RWPE2 (cell line): ENCODE data around the gene FGF19.

Source experiments
- ATAC-seq: fragments of 200-7000 bp; cut with Tn5 transposase; 3 replicates; pipeline ENCODE4 v1.9.1; 2021; ENCODE audit warnings: low read depth
- DNase-seq: peaks from one replicate; pipeline ENCODE4 v3.0.0-alpha.2; 2020; ENCODE audit warnings: low spot score
- H3K27ac ChIP-seq: fragments of 450-650 bp; 2 replicates; pipeline ENCODE4 v1.5.1; 2017; ENCODE audit warnings: mild to moderate bottlenecking; ENCODE audit not compliant: poor library complexity, severe bottlenecking
- H3K27me3 ChIP-seq: fragments of 250-450 bp; sonication (Bioruptor Pico); 2 replicates; pipeline ENCODE4 v1.5.1; 2021; ENCODE audit warnings: mild to moderate bottlenecking, moderate library complexity; ENCODE audit not compliant: insufficient read depth, poor library complexity, severe bottlenecking
- H3K36me3 ChIP-seq: fragments of 250-450 bp; sonication (Bioruptor Pico); 2 replicates; pipeline ENCODE4 v1.5.1; 2020; ENCODE audit warnings: low read depth, mild to moderate bottlenecking, moderate library complexity
- H3K4me1 ChIP-seq: fragments of 250-450 bp; sonication (Bioruptor Pico); 2 replicates; pipeline ENCODE4 v1.5.1; 2021; ENCODE audit warnings: mild to moderate bottlenecking, moderate library complexity; ENCODE audit not compliant: insufficient read depth, poor library complexity, severe bottlenecking
- H3K4me3 ChIP-seq: fragments of 250-450 bp; sonication (Bioruptor Pico); 2 replicates; pipeline ENCODE4 v1.5.1; 2021; ENCODE audit warnings: mild to moderate bottlenecking, moderate library complexity; ENCODE audit not compliant: severe bottlenecking
- H3K9me3 ChIP-seq: fragments of 250-450 bp; sonication (Bioruptor Pico); 2 replicates; pipeline ENCODE4 v1.5.1; 2021; ENCODE audit warnings: mild to moderate bottlenecking, moderate library complexity; ENCODE audit not compliant: severe bottlenecking
- TF ChIP-seq, protein P1 (sequence below): fragments of 450-650 bp; IDR thresholded peaks from one replicate; pipeline ENCODE4 v1.5.1; 2017; ENCODE audit warnings: mild to moderate bottlenecking, moderate library complexity; ENCODE audit not compliant: poor library complexity, severe bottlenecking

Gene FGF19

DNA sequence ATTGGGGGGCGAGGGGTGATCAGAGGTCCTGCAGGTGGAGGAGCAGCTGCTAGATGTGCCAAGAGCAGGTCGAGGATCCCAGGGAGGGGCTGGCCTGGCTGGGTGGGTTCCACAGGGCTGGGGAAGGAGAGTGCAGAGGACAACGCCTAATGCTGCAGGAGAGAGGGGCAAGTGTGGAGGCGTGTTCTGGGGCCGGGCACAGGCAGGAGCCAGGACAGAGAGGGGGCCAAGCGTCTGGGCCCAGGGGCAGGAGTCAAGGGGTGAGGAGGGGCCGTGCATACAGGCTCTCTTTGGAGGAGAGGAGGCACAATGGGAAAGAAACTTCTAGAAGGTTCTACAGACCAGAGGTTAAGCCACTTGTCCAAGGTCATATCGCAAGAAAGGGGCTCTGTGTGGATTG, 26.7 kb upstream of the FGF19 start:
- no peaks in the 10 kb centered on the region for H3K4me1 ChIP-seq
- peak; percentile 42 for DNase-seq
- ATAC-seq, result no peak
- TF ChIP-seq, protein P1, sequence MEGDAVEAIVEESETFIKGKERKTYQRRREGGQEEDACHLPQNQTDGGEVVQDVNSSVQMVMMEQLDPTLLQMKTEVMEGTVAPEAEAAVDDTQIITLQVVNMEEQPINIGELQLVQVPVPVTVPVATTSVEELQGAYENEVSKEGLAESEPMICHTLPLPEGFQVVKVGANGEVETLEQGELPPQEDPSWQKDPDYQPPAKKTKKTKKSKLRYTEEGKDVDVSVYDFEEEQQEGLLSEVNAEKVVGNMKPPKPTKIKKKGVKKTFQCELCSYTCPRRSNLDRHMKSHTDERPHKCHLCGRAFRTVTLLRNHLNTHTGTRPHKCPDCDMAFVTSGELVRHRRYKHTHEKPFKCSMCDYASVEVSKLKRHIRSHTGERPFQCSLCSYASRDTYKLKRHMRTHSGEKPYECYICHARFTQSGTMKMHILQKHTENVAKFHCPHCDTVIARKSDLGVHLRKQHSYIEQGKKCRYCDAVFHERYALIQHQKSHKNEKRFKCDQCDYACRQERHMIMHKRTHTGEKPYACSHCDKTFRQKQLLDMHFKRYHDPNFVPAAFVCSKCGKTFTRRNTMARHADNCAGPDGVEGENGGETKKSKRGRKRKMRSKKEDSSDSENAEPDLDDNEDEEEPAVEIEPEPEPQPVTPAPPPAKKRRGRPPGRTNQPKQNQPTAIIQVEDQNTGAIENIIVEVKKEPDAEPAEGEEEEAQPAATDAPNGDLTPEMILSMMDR, result no peak
- H3K27me3 ChIP-seq, result no peaks in the 10 kb centered on the region
- H3K9me3 ChIP-seq, result no peaks in the 10 kb centered on the region
- H3K4me3 ChIP-seq, result no peak overlapping the region
- no peak overlapping the region for H3K27ac ChIP-seq
- no peaks in the 10 kb centered on the region for H3K36me3 ChIP-seq

DNA sequence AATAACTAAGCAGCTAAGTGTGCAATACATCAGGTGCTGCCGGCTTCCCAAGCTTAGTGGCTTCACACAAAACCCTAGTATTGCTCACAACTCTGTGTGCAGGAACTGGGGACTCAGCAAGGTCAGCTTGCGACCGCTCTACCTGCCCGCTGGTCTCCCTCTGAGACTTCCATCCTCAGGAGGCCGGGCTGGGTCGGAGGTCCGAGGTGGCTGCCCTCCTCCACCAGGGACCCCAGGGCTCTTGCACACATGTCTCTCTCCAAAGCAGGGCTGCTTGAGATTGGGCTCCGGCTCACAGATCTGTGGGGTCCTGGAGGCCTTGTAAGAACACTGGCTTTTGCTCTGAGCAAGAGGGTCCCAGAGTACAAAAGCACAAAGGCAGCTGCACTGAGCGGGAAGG, 25.4 kb upstream of the FGF19 start:
- DNase-seq (peak; percentile 29), ATAC-seq (no peak)
- Histone ChIP-seq H3K36me3 (no peaks in the 10 kb centered on the region), H3K27ac (no peak overlapping the region), H3K4me3 (no peak overlapping the region), H3K4me1 (no peaks in the 10 kb centered on the region), H3K27me3 (no peaks in the 10 kb centered on the region), H3K9me3 (no peaks in the 10 kb centered on the region)
- TF ChIP-seq, protein P1, result no peak

DNA sequence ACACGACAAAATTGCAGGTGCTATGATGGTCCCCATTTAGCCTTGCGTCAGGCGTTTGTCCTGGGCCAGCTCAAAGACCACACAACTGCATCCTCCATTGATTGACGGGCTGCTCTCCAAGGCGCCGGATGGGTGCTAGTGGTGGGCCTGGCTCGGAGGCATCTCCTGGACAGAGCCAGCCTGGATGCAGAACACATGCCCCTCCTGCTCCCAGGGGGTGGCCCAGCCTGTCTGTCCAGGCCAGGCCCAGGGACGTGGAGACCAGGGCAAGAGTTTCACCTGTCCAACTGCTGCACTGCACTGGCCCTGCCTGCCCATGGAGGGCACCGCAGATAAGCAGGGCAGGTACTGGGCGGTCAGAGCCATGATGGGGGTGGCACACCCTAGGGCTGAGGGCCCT, 23.4 kb upstream of the FGF19 start:
- no peaks in the 10 kb centered on the region for H3K4me1 ChIP-seq
- H3K4me3 ChIP-seq, result no peak overlapping the region
- H3K9me3 ChIP-seq, result no peaks in the 10 kb centered on the region
- no peak overlapping the region for H3K27ac ChIP-seq
- no peaks in the 10 kb centered on the region for H3K27me3 ChIP-seq
- no peaks in the 10 kb centered on the region for H3K36me3 ChIP-seq
- TF ChIP-seq, protein P1, result no peak
- ATAC-seq (no peak; the same call in 2 of the 3 replicates), DNase-seq (peak; percentile 40)

DNA sequence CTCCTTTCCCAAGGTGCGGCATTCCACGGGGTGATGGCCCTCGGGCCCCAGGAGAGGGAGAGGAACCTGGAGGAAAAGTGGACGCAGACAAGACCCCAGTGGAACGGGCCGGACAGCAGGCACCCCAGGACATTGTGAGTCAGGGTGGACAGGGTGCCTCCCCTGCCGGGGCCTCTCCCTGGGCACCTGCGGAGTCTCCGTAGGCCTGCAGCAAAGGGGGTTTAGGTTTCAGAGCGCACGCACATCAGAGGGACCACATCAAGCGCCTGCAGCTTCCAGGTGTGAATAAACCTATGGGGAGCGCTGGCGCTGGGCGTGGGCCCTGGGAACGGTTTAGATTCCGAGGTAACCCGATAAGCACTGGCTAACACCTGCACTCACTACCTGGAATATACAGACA, 22.7 kb upstream of the FGF19 start:
- no peak for ATAC-seq
- H3K27me3 ChIP-seq, result no peaks in the 10 kb centered on the region
- peak; percentile 33 for DNase-seq
- H3K4me3 ChIP-seq, result no peak overlapping the region
- TF ChIP-seq, protein P1, result no peak
- H3K27ac ChIP-seq, result no peak overlapping the region
- H3K4me1 ChIP-seq, result no peaks in the 10 kb centered on the region
- no peaks in the 10 kb centered on the region for H3K36me3 ChIP-seq
- H3K9me3 ChIP-seq, result no peaks in the 10 kb centered on the region

DNA sequence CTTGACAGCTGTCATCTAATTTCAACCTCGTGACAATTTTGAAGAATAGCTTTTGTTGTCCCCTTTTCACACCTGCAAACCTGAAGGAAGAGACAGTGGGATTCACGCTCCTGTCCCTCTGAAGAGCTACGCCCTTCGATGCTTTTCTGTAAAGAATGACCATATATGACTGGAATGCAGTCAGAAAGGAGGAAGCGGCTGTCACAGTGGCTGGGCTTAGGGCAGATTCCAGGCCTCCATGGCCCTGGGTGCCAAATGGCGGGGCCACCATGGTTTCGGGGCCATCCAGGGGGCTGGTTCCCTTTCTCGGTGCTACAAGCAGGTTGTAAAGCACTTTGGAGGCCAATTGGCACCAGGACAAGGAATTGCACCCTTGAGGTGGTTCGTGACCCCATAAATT, 22.2 kb upstream of the FGF19 start:
- DNase-seq (peak; percentile 25), ATAC-seq (no peak)
- Histone ChIP-seq H3K27ac (no peak overlapping the region), H3K9me3 (no peaks in the 10 kb centered on the region), H3K36me3 (no peaks in the 10 kb centered on the region), H3K4me3 (no peak overlapping the region), H3K4me1 (no peaks in the 10 kb centered on the region), H3K27me3 (no peaks in the 10 kb centered on the region)
- TF ChIP-seq, protein P1, result no peak
